Kidney epithelial cell (primary cell): ENCODE data around the gene CATSPERE. TPM values are rescaled to one million over a fixed set of nuclear protein-coding genes. Genes with fewer than 3 reads are reported as not detected.

Experiments used
- DNase-seq: peaks from one replicate; pipeline ENCODE4 v3.0.0-alpha.2; 2010; ENCODE audit warnings: low read depth
- H3K27me3 ChIP-seq: 2 replicates; pipeline ENCODE4 v1.6.0; 2011; ENCODE audit warnings: low read length; ENCODE audit not compliant: control insufficient read depth, insufficient read depth
- H3K36me3 ChIP-seq: 2 replicates; pipeline ENCODE4 v1.5.1; 2011; ENCODE audit warnings: low read length; ENCODE audit not compliant: control insufficient read depth, insufficient read depth
- H3K4me3 ChIP-seq: 2 replicates; pipeline ENCODE4 v1.5.1; 2011; ENCODE audit warnings: low read depth, mild to moderate bottlenecking, control low read depth, low read length
- total RNA-seq: library from RNA; depleted of rRNA; stranded (reverse); fragments of >200 nt; gene quantifications from 2 replicates; pipeline ENCODE4 v1.2.3, GENCODE V29; 2015
- TF ChIP-seq, protein P1 (sequence below): IDR thresholded peaks from 2 replicates; pipeline ENCODE4 v1.5.1; 2011; ENCODE audit warnings: mild to moderate bottlenecking, moderate library complexity, low read length, control low read depth, inconsistent platforms; ENCODE audit not compliant: insufficient read depth, poor library complexity, severe bottlenecking

CATSPERE gene
- total RNA-seq, 1 donor from 2014 or later = 0.13 TPM

DNA sequence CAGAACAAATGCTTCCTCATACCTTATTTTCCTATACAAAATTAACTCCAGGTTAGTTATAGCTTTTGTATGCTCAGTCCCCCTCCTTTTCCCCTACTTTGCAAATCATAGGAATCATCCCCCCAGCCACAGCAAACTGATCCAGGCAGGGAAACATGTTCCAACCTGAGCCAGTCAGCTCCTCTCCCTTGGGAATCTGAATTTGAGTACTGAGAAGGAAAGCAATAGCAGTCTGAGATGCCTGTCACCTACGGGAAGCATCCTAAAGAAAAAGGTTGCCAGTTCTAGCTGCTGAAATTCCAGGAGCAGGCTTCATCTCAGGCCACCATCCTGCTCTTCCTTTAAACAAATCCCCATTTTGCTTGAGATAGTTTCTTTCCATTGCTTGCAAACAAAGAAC, 16.2 kb upstream of the CATSPERE start:
- Histone ChIP-seq H3K36me3 (no peaks in the 10 kb centered on the region), H3K27me3 (no peaks in the 10 kb centered on the region), H3K4me3 (no peak overlapping the region)
- DNase-seq = no peak
- TF ChIP-seq, protein P1, sequence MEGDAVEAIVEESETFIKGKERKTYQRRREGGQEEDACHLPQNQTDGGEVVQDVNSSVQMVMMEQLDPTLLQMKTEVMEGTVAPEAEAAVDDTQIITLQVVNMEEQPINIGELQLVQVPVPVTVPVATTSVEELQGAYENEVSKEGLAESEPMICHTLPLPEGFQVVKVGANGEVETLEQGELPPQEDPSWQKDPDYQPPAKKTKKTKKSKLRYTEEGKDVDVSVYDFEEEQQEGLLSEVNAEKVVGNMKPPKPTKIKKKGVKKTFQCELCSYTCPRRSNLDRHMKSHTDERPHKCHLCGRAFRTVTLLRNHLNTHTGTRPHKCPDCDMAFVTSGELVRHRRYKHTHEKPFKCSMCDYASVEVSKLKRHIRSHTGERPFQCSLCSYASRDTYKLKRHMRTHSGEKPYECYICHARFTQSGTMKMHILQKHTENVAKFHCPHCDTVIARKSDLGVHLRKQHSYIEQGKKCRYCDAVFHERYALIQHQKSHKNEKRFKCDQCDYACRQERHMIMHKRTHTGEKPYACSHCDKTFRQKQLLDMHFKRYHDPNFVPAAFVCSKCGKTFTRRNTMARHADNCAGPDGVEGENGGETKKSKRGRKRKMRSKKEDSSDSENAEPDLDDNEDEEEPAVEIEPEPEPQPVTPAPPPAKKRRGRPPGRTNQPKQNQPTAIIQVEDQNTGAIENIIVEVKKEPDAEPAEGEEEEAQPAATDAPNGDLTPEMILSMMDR = no peak

DNA sequence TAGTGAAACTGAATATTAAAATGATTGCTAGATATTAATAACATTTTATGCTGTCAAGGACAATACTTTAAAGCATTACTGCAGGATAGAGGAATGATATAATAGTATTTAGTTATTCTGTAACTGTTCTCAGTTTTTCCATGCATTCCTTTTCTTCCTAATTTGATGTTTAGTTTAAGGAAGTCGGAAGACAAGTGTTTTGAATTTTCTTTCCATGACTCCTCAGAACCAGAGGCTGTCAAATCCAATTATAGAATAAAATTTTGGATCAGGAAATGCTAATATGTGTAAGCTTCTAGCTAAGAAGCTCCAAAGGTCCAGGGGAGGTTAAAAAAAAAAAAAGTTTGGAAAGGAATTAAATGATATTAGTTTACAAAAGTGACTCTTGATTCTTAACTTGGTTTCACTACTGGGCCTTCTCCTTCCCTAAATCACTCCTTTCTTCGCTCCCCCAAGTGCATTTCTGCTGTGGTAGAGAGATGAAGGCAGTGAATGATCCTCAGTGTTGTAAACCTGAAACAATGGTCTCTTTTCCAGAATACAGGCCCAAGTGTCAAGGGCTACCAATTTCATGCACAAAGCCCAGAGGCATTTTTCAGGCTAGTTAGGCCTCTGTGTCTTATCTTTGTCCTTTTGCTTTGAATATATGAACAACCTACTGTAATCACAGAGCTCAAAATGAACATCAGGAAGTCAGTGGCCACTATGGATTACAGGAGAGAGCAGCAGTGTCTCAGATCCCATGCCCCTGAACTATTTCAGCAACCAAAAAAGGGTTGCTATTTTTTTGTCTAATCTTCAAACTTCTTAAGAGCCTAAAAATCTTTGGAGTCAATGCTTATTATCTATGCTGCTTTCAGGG, 15.5 kb upstream of the CATSPERE start:
- DNase-seq = no peak
- Histone ChIP-seq H3K4me3 (no peak overlapping the region), H3K36me3 (no peaks in the 10 kb centered on the region), H3K27me3 (no peaks in the 10 kb centered on the region)
- TF ChIP-seq, protein P1 = no peak

DNA sequence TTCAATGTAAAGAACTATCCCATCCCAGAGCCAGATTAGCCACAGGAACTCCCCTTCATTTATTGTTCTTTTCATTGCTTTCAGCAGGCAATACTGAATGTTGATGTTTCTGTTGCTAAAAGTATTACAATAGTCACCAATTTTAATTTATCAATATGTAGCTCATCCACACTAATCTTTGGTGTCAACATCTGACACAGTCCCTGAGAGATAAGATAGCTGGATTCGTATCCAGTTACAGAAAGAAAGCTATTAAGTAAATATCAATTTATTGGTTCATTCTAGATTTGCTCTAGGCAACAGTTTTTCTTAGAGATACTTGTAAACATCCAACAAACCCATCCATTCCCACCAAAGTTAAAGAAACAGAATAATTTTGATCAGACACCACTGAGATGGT, 14.0 kb upstream of the CATSPERE start:
- H3K4me3 ChIP-seq = no peak overlapping the region
- DNase-seq = no peak
- TF ChIP-seq, protein P1 = no peak
- H3K36me3 ChIP-seq = no peaks in the 10 kb centered on the region
- H3K27me3 ChIP-seq = no peaks in the 10 kb centered on the region

DNA sequence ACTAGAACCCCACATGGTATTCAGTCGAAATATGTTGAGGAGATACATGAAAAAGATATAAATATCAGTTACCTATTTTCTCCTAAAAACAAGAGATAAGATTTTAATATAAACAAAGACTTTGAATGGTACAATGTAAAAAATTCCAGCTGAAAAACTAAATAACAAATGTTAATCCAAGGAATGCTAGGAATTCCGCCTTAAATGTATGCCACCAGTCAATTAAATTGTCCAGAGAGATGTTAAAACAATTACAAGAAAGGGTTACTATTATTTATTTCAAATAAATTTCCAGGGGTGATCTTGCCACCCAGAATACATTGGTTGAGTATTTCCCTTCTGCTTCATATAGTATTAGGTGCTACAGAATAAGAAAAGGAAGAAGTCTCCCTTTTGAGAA, 13.5 kb upstream of the CATSPERE start:
- no peaks in the 10 kb centered on the region for H3K27me3 ChIP-seq
- H3K4me3 ChIP-seq = no peak overlapping the region
- DNase-seq = no peak
- no peaks in the 10 kb centered on the region for H3K36me3 ChIP-seq
- TF ChIP-seq, protein P1 = no peak

DNA sequence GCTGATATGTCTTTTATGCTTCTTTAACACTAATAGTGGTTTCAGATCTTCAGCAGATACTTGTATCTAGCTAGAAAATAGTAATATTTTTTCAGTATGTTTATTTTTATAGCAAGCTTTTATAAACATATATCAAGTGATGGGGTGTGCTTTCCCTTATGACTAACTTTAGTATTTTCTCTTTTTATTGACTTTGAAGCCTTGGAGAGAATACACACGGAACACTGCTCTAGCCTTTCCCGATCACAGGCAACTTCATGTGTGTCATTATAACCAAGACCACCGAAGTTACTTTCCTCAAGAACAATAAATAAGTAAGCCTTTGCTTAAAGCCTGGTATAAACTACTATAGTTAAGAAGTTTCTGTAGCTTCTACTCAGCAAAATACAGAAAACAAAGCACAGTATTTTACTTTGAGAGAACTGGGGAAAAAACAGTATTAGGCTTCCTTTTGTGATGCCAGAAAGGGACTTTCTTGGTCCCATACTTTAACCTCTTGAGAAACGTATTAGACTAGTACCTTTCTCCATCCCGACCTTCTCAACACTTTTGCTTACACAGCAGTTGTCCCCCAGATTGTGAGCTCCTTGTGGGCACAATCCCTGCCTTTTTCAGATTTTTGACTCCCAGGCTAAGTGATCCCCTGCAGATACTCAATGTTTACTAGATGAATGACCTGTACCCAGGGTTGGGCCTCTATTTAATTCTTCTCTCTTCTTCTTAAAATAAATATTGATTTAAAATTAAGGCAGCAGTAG, 12.6 kb upstream of the CATSPERE start:
- no peaks in the 10 kb centered on the region for H3K27me3 ChIP-seq
- no peak for DNase-seq
- no peaks in the 10 kb centered on the region for H3K36me3 ChIP-seq
- no peak overlapping the region for H3K4me3 ChIP-seq
- TF ChIP-seq, protein P1 = no peak
